HG03378 (cell line): ENCODE measurements around the gene KRT17.
"Not testable (repeated sequence)": the region's sequence is repeated elsewhere in the genome, so short reads cannot be mapped to it uniquely, and the experiment has no call there.

Experiments
- ATAC-seq: cut with Tn5 transposase; IDR thresholded peaks from one replicate; pipeline ENCODE4 v1.9.1; 2021; ENCODE audit warnings: mild to moderate bottlenecking, moderate library complexity; ENCODE audit not compliant: unreplicated experiment

The KRT17 gene

DNA sequence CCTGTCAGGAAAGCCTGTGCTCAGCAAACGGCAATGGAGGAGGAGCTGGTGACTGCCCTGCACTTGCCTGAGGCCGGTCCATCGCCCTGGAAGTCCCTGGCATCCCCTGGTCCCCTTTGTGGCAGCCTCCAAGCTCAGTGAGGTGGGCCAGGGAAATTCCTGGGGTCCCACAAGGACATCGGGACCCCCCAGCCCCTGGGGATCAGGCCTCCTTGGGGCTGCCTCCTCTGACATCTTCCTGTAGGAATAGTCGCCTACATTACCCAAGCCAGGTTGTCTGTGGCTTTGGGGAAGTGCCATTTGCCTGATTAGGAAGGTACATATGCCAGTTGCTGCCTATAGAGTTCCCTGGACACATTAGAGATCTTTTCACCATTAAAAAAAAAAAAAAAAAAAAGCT, 45.4 kb downstream of the KRT17 start:
- ATAC-seq = no peak

DNA sequence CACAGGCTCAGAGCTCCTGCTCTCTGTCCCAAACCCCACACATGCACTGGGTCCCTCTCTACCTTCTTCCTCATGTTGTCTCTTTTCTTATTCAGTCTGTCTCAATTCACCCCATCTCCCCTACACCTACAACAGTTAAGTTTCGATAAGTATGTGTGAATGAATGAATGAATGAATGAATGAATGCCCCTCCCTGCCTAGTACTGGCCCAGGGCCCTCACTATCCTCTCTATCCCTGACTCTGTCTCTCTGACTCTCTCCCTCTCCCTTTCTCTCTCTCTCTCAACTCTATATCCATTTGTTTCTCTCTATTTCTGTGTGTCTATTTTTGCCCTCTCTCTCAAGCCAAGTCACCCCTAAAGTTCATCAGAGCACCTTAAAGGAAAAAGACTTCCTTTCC, 45.8 kb downstream of the KRT17 start:
- ATAC-seq = no peak

DNA sequence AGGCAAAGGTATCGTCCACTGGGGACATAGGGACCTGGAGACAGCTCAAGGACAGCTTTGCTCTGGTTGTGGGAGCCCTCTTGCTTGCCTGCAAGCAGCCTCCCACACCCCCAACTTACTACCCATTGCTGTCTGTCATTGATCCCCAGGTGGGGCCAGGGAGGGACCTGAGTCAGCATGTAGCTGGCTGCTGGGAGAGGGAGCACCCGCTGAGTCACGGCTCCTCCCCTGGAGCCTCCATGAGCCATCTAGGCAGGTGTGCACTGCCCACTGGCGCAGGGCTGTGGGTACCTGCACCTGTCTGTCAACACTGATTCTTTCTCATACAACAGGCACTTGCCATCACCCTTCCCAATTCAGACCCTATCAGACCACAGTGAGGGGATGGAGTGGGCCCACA, 47.6 kb downstream of the KRT17 start:
- ATAC-seq = not testable (repeated sequence)

DNA sequence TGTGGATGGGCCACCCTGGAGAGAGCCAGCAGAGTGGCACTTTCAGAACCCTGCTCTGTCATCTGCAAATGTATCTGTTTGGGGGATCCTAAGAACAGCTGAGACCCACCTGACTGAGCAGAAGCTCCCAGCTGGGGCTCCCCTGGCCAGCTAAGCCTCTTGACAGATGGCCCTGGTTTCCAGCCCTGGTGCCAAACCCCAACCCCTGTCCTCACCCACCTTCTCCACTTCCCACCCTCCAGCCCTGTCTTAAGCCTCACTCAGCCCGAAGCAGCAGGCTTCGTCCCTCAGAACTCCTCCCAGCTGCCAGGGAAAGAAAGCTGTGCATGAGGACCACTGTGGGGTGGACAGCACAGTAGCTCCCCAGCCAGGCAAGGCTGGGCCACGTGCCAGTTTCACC, 49.0 kb downstream of the KRT17 start:
- no peak for ATAC-seq

DNA sequence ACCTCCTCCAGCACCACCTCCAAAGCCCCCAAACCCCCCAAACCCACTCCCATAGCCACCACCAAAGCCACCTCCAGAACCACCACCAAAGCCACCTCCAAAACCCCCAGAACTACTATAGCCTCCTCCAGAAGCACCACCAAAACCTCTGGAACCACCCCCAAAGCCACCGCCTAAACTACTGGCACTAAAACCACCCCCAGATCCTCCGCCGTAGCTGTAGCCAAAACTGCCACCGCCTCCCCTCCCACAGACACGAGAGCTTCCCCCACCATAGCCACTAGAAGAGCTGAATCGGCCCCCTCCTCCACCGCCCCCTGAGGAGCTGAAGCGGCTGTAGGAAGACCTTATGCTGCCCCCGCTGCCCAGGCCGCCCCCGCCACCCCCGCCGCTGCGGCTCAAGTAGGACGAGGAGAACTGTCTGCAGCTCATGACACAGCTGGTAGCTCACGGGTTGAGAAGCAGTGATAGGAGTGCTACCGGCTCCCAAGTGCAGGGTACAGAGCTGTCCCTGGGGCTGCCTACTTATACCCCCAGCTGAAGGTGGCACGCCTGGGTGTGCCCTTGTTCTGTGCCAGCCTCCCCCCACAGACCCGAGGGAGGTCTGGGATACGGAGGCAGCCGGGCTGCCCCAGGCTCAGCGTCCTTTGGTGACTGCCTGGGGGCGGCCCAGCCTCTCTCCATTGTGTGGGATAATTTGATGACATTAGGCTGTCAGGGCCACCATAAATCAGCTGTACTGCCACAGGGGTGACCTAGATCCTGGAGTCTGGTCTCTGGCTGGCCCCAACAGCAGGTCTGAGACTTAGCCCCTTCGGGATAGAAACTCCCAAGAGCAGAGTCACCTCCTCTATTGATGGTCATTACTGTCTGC, 52.6 kb downstream of the KRT17 start, which contains the start of gene KRT9:
TSS of gene KRT9 (minus strand) at position 499 of the 874 bp plus-strand sequence. CDS start at position 432, 67 bp downstream.
- no peak for ATAC-seq
